Large intestine (tissue), 3 donors: Measurements from ENCODE around the gene SAXO2. TPM values are rescaled to one million over a fixed set of nuclear protein-coding genes. Genes with fewer than 3 reads are reported as not detected.
"Not testable (repeated sequence)": the region's sequence is repeated elsewhere in the genome, so short reads cannot be mapped to it uniquely, and the experiment has no call there.

ENCODE experiments used
- DNase-seq, 2 donors: peaks; one replicate each; pipeline versions ENCODE4 v3.0.0 to v3.0.0-alpha.2; 2013
- H3K27ac ChIP-seq: one replicate; pipeline ENCODE4 v1.5.1; 2013; ENCODE audit warnings: low read length
- H3K27me3 ChIP-seq: 2 replicates; pipeline ENCODE4 v1.6.1; 2013; ENCODE audit warnings: low read length; ENCODE audit not compliant: control insufficient read depth, insufficient read depth
- H3K36me3 ChIP-seq: 2 replicates; pipeline ENCODE4 v1.6.1; 2013; ENCODE audit warnings: low read length; ENCODE audit not compliant: control insufficient read depth, insufficient read depth
- H3K4me1 ChIP-seq: one replicate; pipeline ENCODE4 v1.6.1; 2013; ENCODE audit warnings: low read length; ENCODE audit not compliant: control insufficient read depth, insufficient read depth
- H3K4me3 ChIP-seq: one replicate; pipeline ENCODE4 v1.5.1; 2013; ENCODE audit warnings: low read length
- H3K9me3 ChIP-seq: one replicate; pipeline ENCODE4 v1.6.1; 2013; ENCODE audit warnings: mild to moderate bottlenecking, low read depth, low read length, moderate library complexity; ENCODE audit not compliant: control insufficient read depth
- WGBS: methylation state at CpG from one replicate; pipeline ENCODE4 v1.1.5; 2013; ENCODE audit warnings: low lambda C conversion rate; ENCODE audit not compliant: insufficient coverage; 5-methylcytosine and 5-hydroxymethylcytosine counted together
- polyA plus RNA-seq: library from polyadenylated mRNA; unstranded; fragments of 120-200 nt; gene quantifications from one replicate; pipeline ENCODE4 v1.2.1, GENCODE V29; 2013

The SAXO2 gene
- polyA plus RNA-seq, 1 donor = 2.8 TPM

GRCh38 chr15:82325646-82326045, 63.0 kb downstream of the SAXO2 start:
- H3K4me3 ChIP-seq, H3K27ac ChIP-seq, H3K27me3 ChIP-seq, H3K9me3 ChIP-seq, DNase-seq, H3K4me1 ChIP-seq, H3K36me3 ChIP-seq: not testable (repeated sequence)
- WGBS = no CpG with 5 or more reads among the region's 10 CpGs

- not testable (repeated sequence) for H3K27ac ChIP-seq, H3K4me1 ChIP-seq, H3K9me3 ChIP-seq, H3K4me3 ChIP-seq, H3K27me3 ChIP-seq, H3K36me3 ChIP-seq, DNase-seq
- WGBS = no CpG with 5 or more reads among the region's 23 CpGs
Observed at GRCh38 chr15:82326896-82327295, 64.3 kb downstream of the SAXO2 start.

GRCh38 chr15:82327372-82327771, 64.8 kb downstream of the SAXO2 start:
- not testable (repeated sequence) for DNase-seq, H3K9me3 ChIP-seq, H3K27ac ChIP-seq, H3K4me1 ChIP-seq, H3K4me3 ChIP-seq, H3K27me3 ChIP-seq, H3K36me3 ChIP-seq
- WGBS = no CpG with 5 or more reads among the region's 10 CpGs

- WGBS = no CpG with 5 or more reads among the region's 13 CpGs
- not testable (repeated sequence) for H3K4me3 ChIP-seq, H3K36me3 ChIP-seq, H3K27ac ChIP-seq, H3K9me3 ChIP-seq, H3K27me3 ChIP-seq, H3K4me1 ChIP-seq, DNase-seq
Observed at GRCh38 chr15:82329039-82329438, 66.4 kb downstream of the SAXO2 start.

GRCh38 chr15:82330921-82331320, 68.3 kb downstream of the SAXO2 start:
- H3K27ac ChIP-seq, DNase-seq, H3K4me1 ChIP-seq, H3K36me3 ChIP-seq, H3K4me3 ChIP-seq, H3K9me3 ChIP-seq, H3K27me3 ChIP-seq: not testable (repeated sequence)
- WGBS = no CpG with 5 or more reads among the region's 11 CpGs

GRCh38 chr15:82331576-82332304, 69.1 kb downstream of the SAXO2 start:
- H3K4me1 ChIP-seq, H3K36me3 ChIP-seq, H3K4me3 ChIP-seq, H3K27me3 ChIP-seq, H3K27ac ChIP-seq, H3K9me3 ChIP-seq, DNase-seq: not testable (repeated sequence)
- WGBS = no CpG with 5 or more reads among the region's 3 CpGs

- H3K27ac ChIP-seq, H3K4me1 ChIP-seq, H3K9me3 ChIP-seq, H3K36me3 ChIP-seq, H3K4me3 ChIP-seq, H3K27me3 ChIP-seq: not testable (repeated sequence)
- peak in 1 of 2 donors; percentile 23 for DNase-seq
- WGBS = no CpG with 5 or more reads among the region's 13 CpGs
Observed at GRCh38 chr15:82332711-82333602, 70.3 kb downstream of the SAXO2 start.

- not testable (repeated sequence) for H3K27me3 ChIP-seq, H3K27ac ChIP-seq, H3K9me3 ChIP-seq, H3K36me3 ChIP-seq, DNase-seq, H3K4me1 ChIP-seq, H3K4me3 ChIP-seq
- WGBS = no CpG with 5 or more reads among the region's 43 CpGs
Observed at GRCh38 chr15:82333603-82334553, 71.3 kb downstream of the SAXO2 start.
